Measurements from ENCODE around the gene ZGPAT. TPM values are rescaled to one million over a fixed set of nuclear protein-coding genes. Genes with fewer than 3 reads are reported as not detected.

Gene ZGPAT
- total and polyA plus RNA-seq, 2 of the 8 experiments (the other 6 are each of a cell fraction or from before 2014, with no cell fraction given), result 14.5 to 21.4 TPM

GRCh38 chr20:63667858-63668257 is 40.0 kb upstream of the ZGPAT start (continued):
- no peak for TF ChIP-seq JUN (IDR thresholded peaks at IDR 0.05; ENCODE audit: low read depth, low read length)

Measured in H1 (cell line).